B cell (primary cell): ENCODE measurements around the gene TOMM22. TPM values are rescaled to one million over a fixed set of nuclear protein-coding genes. Genes with fewer than 3 reads are reported as not detected.

Source experiments
- ATAC-seq: fragments of 200-7000 bp; cut with Tn5 transposase; one replicate; pipeline ENCODE4 v1.10.0; 2021; ENCODE audit warnings: low read depth, mild to moderate bottlenecking, moderate number of reproducible peaks, moderate library complexity
- CTCF ChIA-PET: fragments of 350-600 bp; sonication (Branson Sonifier 250); formaldehyde crosslinking; loops from one replicate; lab custom pipeline; 2021; ENCODE audit warnings: antibody characterized with exemption, inconsistent platforms; lab: Charles Lee
- POLR2A ChIA-PET: fragments of 350-600 bp; sonication (Branson Sonifier 250); formaldehyde crosslinking; loops from one replicate; lab custom pipeline; 2021; ENCODE audit warnings: antibody characterized with exemption; lab: Charles Lee
- DNase-seq: peaks from one replicate; pipeline ENCODE4 v3.0.0; 2013
- H2AFZ ChIP-seq: 2 replicates; pipeline ENCODE4 v1.6.1; 2012; ENCODE audit warnings: mild to moderate bottlenecking, low read depth, low read length; ENCODE audit not compliant: insufficient read depth, poor library complexity, severe bottlenecking
- H3K27ac ChIP-seq, 2 donors: 1 replicate in 1 of 2; 2 replicates in 1 of 2; pipeline ENCODE4 v1.5.1; 2012 to 2013; ENCODE audit warnings: low read length in 2 of 2, mild to moderate bottlenecking in 2 of 2, moderate library complexity in 1 of 2
- H3K27me3 ChIP-seq, 4 experiments: fragments of 200-600 bp in 1 of 4; sonication (generic) in 1 of 4; replicated peaks in 1 of 4; 1 replicate in 2 of 4; 2 replicates in 2 of 4; pipeline versions ENCODE4 v1.6.1 to v1.7.0; 2013 to 2016; ENCODE audit warnings: low read length in 3 of 4, mild to moderate bottlenecking in 2 of 4, mixed read lengths in 1 of 4, moderate library complexity in 1 of 4; ENCODE audit not compliant: insufficient read depth in 4 of 4, control insufficient read depth in 3 of 4; ENCODE audit errors: control extremely low read depth in 1 of 4
- H3K36me3 ChIP-seq, 2 experiments: replicated peaks in 1 of 2; 1 replicate in 1 of 2; 2 replicates in 1 of 2; pipeline versions ENCODE4 v1.6.1 to v1.7.1; 2013; ENCODE audit warnings: low read length in 1 of 2; ENCODE audit not compliant: insufficient read depth in 2 of 2, control insufficient read depth in 1 of 2; ENCODE audit errors: control extremely low read depth in 1 of 2, extremely low read depth in 1 of 2
- H3K4me1 ChIP-seq, 2 donors: fragments of 200-600 bp in 1 of 2; sonication (generic) in 1 of 2; 1 replicate in 1 of 2; 2 replicates in 1 of 2; pipeline versions ENCODE4 v1.5.1 to v1.6.1; 2013 to 2017; ENCODE audit warnings: low read length in 2 of 2; ENCODE audit not compliant: control insufficient read depth in 2 of 2, insufficient read depth in 2 of 2
- H3K4me2 ChIP-seq: replicated peaks from 2 replicates; pipeline ENCODE3; 2012; ENCODE audit warnings: mild to moderate bottlenecking, low read depth, low read length; ENCODE audit not compliant: poor library complexity, severe bottlenecking
- H3K4me3 ChIP-seq, 5 experiments: fragments of 200-600 bp in 1 of 5; sonication (generic) in 1 of 5; 1 replicate in 3 of 5; 2 replicates in 2 of 5; pipeline versions ENCODE4 v1.5.1 to v1.7.0; 2011 to 2016; ENCODE audit warnings: low read length in 4 of 5, mild to moderate bottlenecking in 4 of 5, low read depth in 2 of 5, control low read depth in 1 of 5, moderate library complexity in 1 of 5; ENCODE audit not compliant: insufficient read depth in 1 of 5; ENCODE audit errors: control extremely low read depth in 1 of 5, extremely low read depth in 1 of 5
- H3K79me2 ChIP-seq: fragments of 200-600 bp; sonication (generic); one replicate; pipeline ENCODE4 v1.6.0; 2016; ENCODE audit warnings: low read length; ENCODE audit not compliant: control insufficient read depth, insufficient read depth
- H3K9ac ChIP-seq: fragments of 200-600 bp; sonication (generic); 2 replicates; pipeline ENCODE4 v1.6.1; 2017; ENCODE audit warnings: mild to moderate bottlenecking, low read length, moderate library complexity
- H3K9me3 ChIP-seq, 3 donors: one replicate each; pipeline versions ENCODE4 v1.6.1 to v1.7.1; 2013; ENCODE audit warnings: low read length in 2 of 3; ENCODE audit not compliant: control insufficient read depth in 2 of 3, insufficient read depth in 1 of 3; ENCODE audit errors: control extremely low read depth in 1 of 3
- H4K20me1 ChIP-seq: 2 replicates; pipeline ENCODE4 v1.6.0; 2012; ENCODE audit warnings: mild to moderate bottlenecking, low read length; ENCODE audit not compliant: insufficient read depth, control insufficient read depth, poor library complexity, severe bottlenecking
- H3K27ac Mint-ChIP-seq: one replicate; pipeline ENCODE4 v1.8.0; 2021; ENCODE audit warnings: mixed read lengths
- H3K27me3 Mint-ChIP-seq: one replicate; pipeline ENCODE4 v1.8.0; 2021; ENCODE audit warnings: mixed read lengths
- H3K4me1 Mint-ChIP-seq: one replicate; pipeline ENCODE4 v1.8.0; 2021; ENCODE audit warnings: mixed read lengths
- H3K4me3 Mint-ChIP-seq: one replicate; pipeline ENCODE4 v1.8.0; 2021; ENCODE audit warnings: mixed read lengths
- H3K9me3 Mint-ChIP-seq: one replicate; pipeline ENCODE4 v1.8.0; 2022; ENCODE audit warnings: mixed read lengths; ENCODE audit not compliant: insufficient read depth
- CTCF ChIP-seq: fragments of 200-600 bp; IDR thresholded peaks from one replicate; pipeline ENCODE4 v1.8.0; 2022; ENCODE audit warnings: antibody characterized with exemption, mild to moderate bottlenecking
- EZH2 ChIP-seq: IDR thresholded peaks from 2 replicates; pipeline ENCODE4 v1.6.1; 2012; ENCODE audit warnings: borderline replicate concordance, low read depth, mild to moderate bottlenecking, moderate library complexity, low read length; ENCODE audit not compliant: insufficient read depth, poor library complexity, severe bottlenecking
- WGBS: methylation state at CpG from one replicate; pipeline ENCODE4 v1.1.5; 2013; ENCODE audit warnings: missing lambda C conversion rate; ENCODE audit not compliant: insufficient coverage; 5-methylcytosine and 5-hydroxymethylcytosine counted together
- intact Hi-C: fragments of 100-400 bp; cut with micrococcal nuclease; formaldehyde crosslinking; loops from one replicate; pipeline ENCODE4 v1.10.0; 2022
- polyA plus RNA-seq: library from polyadenylated mRNA; depleted of rRNA; stranded (reverse); fragments of >200 nt; gene quantifications from 2 replicates; pipeline ENCODE4 v1.2.3, GENCODE V29; 2012
- total RNA-seq, 2 donors: library from RNA; stranded (reverse); fragments of 120-200 nt in 1 of 2; gene quantifications; 1 replicate in 1 of 2; 2 replicates in 1 of 2; pipeline versions ENCODE4 v1.2.3 to v1.2.4, GENCODE V29; 2013 to 2022

TOMM22 gene
- total and polyA plus RNA-seq, 2 donors (not counting 1 experiment from before 2014, with no cell fraction given), result 21.5 to 47.6 TPM

- Histone ChIP-seq H3K36me3 (peaks cover 0 to 3% of the 10 kb centered on the region in 2 experiments), H3K9ac (no peak overlapping the region), H3K4me2 (peak overlapping the region; percentile 0), H3K27me3 (no peaks in the 10 kb centered on the region), H3K79me2 (peaks cover 46% of the 10 kb centered on the region), H3K27ac (peak overlapping the region in 1 of 2 donors; percentile 35), H2AFZ (no peak overlapping the region), H3K9me3 (no peaks in the 10 kb centered on the region), H3K4me3 (no peak overlapping the region), H4K20me1 (no peaks in the 10 kb centered on the region), H3K4me1 (peaks cover 25 to 38% of the 10 kb centered on the region in 2 donors)
- TF ChIP-seq CTCF (no peak), EZH2 (no peak)
- ATAC-seq (no peak), DNase-seq (no peak)
- intact Hi-C loops, result no loop called here
- peaks cover 68% of the 10 kb centered on the region for H3K4me1 Mint-ChIP-seq
- WGBS, result 95% methylated on average over 6 of the region's 8 CpGs
- no peak overlapping the region for H3K27ac Mint-ChIP-seq
- H3K27me3 Mint-ChIP-seq, result no peaks in the 10 kb centered on the region
- H3K9me3 Mint-ChIP-seq, result no peaks in the 10 kb centered on the region
- ChIA-PET CTCF (interaction anchor here (0.8 to 6.7 kb wide), 2 partner anchors 16 to 645 kb away, joined by 3 to 51 read pairs; partner anchors contain the start of gene TOMM22), POLR2A (no interaction called here)
- H3K4me3 Mint-ChIP-seq, result peak overlapping the region; percentile 94
These were observed 15.8 kb downstream of the TOMM22 start for GRCh38 chr22:38697425-38698089.

DNA sequence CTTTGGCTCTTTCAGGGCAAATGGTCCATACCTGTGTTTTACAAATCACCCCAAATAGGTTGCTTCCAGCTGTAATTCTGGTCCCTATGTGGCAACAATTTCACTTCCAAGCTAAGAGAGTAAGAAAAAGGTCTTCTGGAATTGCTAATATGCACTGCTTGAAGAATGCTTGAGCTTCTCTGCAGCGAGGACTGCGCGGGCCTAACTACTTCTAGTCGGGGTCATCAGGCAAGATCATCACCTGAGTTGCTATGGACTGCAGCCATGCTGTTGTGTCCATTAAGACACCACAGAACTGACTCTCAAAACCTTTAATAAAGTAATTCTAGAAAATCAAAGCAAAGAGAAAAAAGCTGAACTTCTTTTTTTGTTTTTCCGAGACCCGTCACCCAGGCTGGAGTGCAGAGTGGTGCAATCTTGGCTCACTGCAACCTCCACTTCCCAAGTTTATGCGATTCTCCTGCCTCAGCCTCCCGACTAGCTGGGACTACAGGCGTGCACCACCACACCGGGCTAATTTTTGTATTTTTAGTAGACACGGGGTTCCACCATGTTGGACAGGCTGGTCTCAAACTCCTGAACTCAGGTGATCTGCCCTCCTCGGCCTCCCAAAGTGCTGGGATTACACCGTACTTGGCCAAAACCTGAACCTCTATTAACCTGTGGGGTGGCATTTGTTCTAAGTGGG, 16.8 kb downstream of the TOMM22 start:
- no peaks in the 10 kb centered on the region for H3K9me3 ChIP-seq
- no peak for ATAC-seq
- H3K4me3 ChIP-seq, result no peak overlapping the region
- Mint-ChIP-seq H3K4me3 (peak overlapping the region; percentile 94), H3K27me3 (no peaks in the 10 kb centered on the region), H3K27ac (peak overlapping the region; percentile 59), H3K4me1 (peaks cover 65% of the 10 kb centered on the region), H3K9me3 (no peaks in the 10 kb centered on the region)
- ChIA-PET CTCF (interaction anchor here (0.8 to 6.7 kb wide), 7 partner anchors 9 to 646 kb away, joined by 3 to 51 read pairs (median 4); partner anchors contain the start of genes RPL3 and TOMM22), POLR2A (interaction anchor here (2.0 kb wide), 1 partner anchor 17 kb away, joined by 9 read pairs; the partner anchor contains the start of gene TOMM22)
- no peak overlapping the region for H2AFZ ChIP-seq
- no peaks in the 10 kb centered on the region for H3K36me3 ChIP-seq
- H3K4me2 ChIP-seq, result peak overlapping the region; percentile 74
- no peak for TF ChIP-seq CTCF
- no peak for TF ChIP-seq EZH2
- no peak overlapping the region for H3K9ac ChIP-seq
- 98% methylated on average over 11 of the region's 13 CpGs for WGBS
- peak overlapping the region in 1 of 2 donors; percentile 99 for H3K27ac ChIP-seq
- intact Hi-C loops, result no loop called here
- no peaks in the 10 kb centered on the region for H3K27me3 ChIP-seq
- H3K79me2 ChIP-seq, result peaks cover 46% of the 10 kb centered on the region
- no peaks in the 10 kb centered on the region for H4K20me1 ChIP-seq
- no peak for DNase-seq
- H3K4me1 ChIP-seq, result peaks cover 25 to 37% of the 10 kb centered on the region in 2 donors
